GM18507 (cell line): ENCODE results near the gene NLGN1.

Experiments used
- DNase-seq: peaks from one replicate; pipeline ENCODE4 v3.0.0; 2011; ENCODE audit warnings: low read depth; ENCODE audit not compliant: insufficient read length; ENCODE audit errors: extremely low spot score
- FAIRE-seq: peaks from 2 replicates; lab custom pipeline; 2011; peaks lifted over from hg19 to GRCh38; lab: Jason Lieb, UNC

Gene NLGN1

DNA sequence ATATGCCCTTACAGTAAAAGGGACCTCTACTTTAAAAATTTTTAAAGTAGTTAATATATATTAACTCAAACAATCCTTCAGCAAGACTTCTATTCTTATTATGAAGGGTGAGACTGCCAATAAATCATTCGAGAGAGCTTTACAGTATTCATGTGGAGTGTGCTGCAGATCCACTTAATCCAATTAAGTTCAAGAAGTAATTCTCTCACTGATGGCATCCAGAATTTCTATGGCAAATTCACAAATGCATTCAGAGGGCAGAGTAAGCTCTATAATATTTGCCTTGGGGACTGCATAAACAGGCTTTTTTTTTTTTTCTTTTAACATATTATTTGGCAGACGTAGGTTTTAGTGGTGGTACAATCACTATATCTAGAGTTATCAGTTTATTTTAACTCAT is 692.0 kb downstream of the NLGN1 start:
- DNase-seq (no peak), FAIRE-seq (no peak)

DNA sequence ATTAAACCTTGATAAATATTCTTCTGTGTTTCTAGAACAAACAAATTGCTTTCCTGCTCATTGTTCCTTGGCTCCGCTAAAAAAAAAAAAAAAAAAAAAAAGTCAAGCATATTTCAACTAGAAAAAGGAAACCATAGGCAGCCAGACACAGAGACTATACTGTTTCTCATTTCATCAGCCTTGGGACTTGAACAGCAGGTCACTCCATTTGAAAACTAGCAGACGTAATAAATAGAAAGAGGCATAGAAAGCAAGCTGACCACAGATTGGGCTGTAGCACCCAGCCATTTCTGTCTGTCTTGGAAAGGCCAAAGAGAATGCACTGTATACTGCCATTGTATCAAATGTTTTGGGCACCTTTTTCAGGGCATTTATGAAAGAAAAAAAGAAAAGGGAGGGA is 697.1 kb downstream of the NLGN1 start:
- FAIRE-seq (no peak), DNase-seq (no peak)

DNA sequence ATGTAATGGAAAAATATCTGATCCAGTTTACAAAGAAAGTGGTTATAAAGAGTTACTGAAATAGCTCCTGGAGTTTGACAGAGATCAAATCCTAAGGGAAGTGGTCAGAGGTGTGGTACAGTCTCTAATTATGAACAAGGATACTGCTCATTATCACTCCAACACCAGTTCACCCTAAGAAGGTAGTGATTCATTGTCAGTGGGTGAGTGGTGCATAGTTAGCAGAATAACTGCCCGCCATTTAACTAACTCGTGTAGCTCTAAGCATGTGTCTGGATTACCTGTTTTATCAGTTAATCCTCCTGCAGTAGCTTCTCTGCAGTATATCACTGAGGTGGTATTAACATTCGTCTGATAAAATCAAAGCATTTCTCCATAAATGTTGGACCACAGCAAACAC is 700.1 kb downstream of the NLGN1 start:
- no peak for FAIRE-seq

DNA sequence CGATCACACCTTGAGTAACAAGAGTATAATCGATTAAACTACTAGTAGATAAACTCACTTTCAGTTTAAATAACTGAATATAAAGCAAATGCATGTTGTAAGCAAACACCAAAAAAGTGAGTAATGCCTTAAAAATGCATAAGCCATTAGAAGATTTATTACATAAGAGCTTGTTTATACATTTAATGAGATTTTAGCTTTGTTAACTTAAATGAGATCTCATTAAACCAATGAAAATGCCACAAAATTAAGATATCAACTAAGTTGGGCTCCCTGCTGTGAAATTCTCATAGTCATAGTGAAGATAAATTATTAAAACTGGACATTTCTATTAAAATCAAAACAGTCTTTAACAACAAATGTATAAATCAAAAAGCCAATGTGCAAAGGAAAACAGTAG is 701.2 kb downstream of the NLGN1 start:
- FAIRE-seq (no peak), DNase-seq (no peak)

More for the DNA sequence above, 700.1 kb downstream of the NLGN1 start:
- no peak for DNase-seq

DNA sequence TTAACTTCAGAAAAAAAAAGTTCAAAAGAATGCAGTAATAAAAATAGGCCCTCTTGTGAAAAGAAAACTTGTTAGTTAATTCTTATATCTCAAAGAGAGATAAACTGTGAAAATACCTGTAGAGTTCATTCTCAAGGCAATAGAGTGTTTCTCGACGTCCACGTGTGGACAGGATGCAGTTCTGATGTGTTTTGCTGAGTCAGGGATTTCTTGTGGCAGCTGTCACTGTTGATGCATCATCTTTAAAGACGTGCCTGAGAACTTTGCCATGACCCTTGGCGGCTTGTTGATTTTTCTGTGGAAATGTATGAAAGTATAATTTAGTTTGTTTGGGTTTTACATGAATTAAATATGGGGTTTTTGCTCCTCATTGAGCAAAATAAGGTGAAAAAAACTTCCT is 702.2 kb downstream of the NLGN1 start:
- FAIRE-seq (no peak), DNase-seq (no peak)

DNA sequence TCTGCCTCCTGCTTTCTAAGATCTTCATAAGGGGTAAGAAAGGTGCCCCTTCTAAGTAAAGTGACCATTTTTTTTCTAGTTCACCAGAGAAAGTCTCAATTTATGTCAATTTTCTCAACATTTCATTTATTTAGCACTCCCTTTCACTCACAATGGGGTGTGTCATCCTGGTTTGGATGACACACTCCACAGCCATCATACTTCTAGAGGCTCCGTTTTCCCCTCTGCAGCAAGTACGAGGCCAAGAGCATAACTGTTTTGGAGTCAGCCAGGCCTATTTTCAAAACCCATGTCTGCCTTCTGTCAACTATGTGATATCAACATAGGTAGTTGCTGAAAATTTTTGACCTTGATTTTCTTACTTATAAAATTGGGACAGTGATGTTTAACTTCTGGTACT is 703.2 kb downstream of the NLGN1 start:
- FAIRE-seq (no peak), DNase-seq (no peak)

DNA sequence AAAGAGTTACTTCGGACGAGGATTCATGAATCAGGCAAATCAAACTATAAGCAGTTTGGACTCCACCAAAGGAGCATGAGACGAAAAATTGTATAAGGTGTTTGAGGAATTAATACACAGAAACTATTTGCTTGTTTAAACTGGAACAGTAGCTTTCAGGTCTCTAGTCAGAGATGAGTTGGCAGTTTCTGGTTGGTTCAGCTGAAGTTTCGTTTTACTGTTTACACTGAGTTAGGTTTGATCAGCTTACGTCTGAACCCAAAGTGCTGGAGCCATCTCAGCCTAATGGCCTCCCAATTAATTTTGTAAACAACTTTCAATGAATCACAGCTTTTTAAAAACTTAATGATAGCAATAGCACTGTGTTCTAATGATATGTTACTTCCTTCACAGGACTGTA is 703.7 kb downstream of the NLGN1 start:
- FAIRE-seq (no peak), DNase-seq (no peak)

DNA sequence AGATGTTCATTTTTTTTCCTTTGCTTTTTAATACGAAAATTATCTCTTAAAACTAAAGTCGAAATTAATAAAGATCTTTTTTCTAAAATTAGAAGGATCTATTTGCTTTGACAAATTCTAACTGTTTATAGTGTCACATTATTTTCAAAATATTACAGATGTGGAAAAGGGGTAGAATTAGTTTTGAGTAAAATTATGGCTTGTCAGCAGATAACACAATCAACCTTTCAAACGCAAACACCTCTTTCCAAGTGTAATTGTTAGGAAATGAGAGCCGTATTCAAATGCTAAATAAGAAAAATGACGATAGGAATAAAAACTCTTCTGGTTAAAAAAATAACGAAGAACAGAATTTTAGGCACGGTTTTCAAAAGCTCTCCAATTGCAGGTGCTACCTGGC is 704.7 kb downstream of the NLGN1 start:
- FAIRE-seq = no peak

DNA sequence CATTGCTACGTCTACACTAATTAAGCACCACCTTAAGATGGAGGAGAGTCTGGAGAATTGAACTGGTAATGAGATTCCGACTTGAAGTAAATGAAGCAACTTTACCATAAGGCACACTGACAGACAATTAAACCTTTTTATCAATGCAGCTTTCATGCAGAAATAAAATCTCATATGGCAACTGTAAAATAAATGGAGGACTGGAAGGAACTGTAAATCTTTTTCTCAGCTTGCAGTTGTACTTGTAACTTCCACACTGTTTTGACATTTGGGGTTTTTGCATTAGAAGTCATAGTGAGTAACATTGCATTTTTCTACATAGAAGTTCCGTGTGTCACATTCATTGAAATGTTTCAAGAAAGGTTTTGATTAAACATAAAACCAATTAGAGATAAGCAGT is 705.3 kb downstream of the NLGN1 start:
- DNase-seq (no peak), FAIRE-seq (no peak)

More for the DNA sequence above, 704.7 kb downstream of the NLGN1 start:
- no peak for DNase-seq

DNA sequence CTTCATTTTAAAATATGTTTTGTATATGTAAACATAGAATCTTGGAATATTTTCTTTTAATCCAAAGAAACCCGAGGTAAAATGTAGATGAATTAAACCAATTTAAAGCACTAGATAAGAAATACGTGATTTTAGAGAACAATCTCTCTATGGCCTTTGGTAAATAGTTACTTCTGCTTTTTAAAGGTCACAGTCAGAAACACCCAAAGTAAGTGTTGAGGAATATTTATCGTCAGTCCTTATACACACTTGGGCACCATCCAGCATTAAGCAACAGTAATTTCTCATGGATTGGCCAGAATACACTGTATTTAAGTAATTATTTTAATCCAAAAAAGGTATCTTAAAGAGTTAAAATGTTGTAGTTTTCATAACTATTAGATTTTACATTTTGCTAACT is 713.2 kb downstream of the NLGN1 start:
- DNase-seq (no peak), FAIRE-seq (no peak)

DNA sequence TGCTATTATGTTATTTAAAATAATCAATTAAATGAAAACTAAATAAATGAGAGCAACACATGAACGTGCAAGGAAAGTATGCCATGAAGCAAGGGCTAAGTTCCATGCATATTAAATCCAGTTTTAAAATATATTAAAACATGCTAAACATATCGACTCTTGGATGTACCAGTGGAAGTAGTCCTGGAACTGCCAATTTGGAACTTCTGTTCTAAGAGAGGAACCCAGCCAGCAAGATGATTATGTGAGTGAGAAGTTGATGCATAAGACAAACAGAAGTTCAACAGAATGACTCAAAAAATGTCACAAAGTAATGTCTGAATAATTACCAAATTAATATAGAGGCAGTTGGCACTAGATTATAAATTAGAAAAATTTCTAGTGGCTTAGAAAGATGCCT is 714.2 kb downstream of the NLGN1 start:
- DNase-seq = no peak
- no peak for FAIRE-seq

DNA sequence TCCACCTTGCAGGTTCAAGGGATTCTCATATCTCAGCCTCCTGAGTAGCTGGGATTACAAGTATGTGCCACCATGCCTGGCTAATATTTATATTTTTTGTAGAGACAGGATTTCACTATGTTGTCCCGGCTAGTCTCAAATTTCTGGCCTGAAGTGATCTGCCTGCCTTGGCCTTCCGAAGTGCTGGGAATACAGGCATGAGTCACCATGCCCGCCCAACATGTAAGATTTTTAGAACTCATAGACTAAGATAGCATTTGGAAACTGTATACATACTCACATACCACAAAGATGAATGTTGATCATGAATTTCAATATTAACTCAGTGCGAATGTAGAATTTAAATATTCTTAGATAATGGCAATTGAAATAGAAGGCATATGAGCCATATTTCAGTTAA is 718.9 kb downstream of the NLGN1 start:
- no peak for FAIRE-seq
- no peak for DNase-seq

DNA sequence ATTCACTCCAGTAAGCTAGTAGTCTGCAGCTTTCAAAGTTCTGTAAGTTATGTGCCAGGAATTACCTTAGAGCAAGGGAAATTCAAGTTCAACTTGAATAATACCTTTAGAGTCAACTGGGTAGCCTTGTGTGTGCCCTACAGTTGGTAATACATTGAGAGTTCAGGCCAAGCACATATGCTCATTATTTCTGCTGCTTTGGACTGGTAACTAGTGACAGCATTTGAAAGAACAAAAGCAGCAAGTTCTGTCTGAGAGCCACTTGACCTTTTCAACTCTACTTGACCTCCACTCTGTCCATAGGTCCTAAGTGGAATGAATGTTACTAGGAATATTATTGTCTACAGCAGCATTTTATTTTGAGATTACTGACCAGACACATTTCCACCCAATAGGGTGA is 723.5 kb downstream of the NLGN1 start:
- no peak for FAIRE-seq
- no peak for DNase-seq

DNA sequence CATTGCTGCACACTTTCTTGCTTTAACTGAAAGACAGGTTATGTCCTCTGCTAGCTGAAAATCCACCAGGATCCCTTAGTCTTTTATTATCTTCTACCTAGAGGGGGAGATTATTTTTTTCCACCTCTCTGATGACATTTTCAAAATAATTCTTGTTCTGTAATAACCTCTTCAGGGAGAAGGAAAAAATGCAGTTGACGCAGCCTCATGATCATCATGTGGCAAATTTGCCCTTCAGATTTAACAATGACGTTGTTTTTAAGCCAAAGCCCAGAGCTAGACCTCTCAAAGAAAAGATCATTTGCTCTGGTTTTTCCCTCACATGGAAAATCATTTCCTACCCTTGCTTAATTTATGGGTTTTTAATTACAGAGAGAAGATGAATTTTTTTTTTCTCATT is 724.9 kb downstream of the NLGN1 start:
- DNase-seq (no peak), FAIRE-seq (no peak)

DNA sequence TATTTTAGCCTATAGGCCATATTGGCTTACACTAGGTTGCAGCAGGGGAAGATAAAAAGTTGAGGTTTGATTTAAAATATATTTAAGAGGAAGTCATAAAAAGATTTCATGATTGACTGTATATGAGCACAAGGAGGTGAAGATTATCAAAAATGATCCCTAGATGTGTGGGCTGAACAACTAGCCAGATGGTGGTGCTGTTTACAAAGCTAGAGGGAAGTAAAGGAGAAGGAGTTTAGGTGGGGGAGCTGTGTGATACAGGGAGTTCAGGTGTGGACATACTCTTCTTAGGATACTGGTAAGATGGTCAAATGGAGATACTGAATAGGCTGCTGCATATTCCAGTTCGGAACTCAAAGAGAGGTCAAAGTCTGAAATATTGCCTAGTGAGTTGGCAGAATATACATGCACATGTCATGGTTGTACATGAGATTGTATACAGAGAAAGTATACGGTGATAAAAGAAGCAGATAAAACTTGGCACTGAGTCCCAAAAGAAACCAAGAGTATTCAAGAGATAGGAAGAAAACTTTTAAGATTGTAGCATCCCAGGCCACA is 727.8 kb downstream of the NLGN1 start:
- no peak for FAIRE-seq
- DNase-seq = no peak

DNA sequence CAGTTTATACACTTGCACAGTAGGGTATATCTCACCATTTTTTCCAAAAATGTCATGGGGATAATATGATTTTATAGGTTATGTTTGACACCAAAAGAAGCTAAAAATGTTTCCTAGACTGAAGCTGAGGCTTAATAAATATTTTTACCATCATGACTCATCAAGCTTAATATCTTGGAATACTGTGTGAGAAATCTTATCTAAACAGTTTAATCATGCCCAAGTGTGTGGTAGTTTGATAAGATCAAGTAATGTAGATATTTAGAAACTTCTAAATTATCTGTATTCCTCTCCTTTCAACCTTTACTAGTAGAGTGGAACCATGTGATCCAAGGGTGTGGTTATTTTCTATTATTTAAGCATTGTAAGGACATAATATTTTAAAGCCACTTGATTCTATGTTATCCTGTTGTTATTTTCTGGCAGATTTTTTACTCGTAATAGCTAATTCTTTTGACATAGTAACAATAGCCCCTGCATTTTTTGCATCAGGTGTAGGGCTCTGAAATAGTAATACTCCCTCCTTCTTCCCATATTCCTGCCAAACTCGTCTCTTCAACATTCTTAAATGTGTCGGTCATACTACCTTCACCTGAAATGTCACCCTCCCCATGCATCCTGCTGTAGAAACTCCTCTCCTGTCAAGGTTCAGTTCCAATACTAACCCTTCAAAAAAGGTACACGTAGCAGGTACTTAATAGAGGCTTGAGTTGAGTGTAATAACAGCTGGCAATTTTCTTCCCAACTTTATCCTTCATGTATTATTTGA is 729.6 kb downstream of the NLGN1 start:
- FAIRE-seq = no peak
- DNase-seq = no peak

DNA sequence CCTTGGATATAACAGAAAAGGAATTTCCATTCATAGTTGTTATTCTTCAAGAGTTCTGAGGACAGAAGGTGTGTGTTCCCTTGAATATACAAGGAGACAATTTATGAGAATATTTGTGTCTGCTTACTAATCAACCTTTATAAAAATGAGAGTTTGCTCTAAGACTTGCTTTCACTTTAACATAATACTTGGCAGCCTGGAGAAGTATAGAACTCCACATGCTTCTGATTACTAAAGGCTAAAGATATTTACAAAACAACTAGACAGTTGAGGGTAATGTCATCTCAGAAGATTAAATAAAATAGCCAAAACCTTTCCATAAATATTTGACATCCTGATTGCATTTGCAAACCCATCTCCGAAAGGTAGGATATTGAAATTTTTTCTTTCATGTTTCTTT is 734.5 kb downstream of the NLGN1 start:
- FAIRE-seq = no peak
- DNase-seq = no peak

DNA sequence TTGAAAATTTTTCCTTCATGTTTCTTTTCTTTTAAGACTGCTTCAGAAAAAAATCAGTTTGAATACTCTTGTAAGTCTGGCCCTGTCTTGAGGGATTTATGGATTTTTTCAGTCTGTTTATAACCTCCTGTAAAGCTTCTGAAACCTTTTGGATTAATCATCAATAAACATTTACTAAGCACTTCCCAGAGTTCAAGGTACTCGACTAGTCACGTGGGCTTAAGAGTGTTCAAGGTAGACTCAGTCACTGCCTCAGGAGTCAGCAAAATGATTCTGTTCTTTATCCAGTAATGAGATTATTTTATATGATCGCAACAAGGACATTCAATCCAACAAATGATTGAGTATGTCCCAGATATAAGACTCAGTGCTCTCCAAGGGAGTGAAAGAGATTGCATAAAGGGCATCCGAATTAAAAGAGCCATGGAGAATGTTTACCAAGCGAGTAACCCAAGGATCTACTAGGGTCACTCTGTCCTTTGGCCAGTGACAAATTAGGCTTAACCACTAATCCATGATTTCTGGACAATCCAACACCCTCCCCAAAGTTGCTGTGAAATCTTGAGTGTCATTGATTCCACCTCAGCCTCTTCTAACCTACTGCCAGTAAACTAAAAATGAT is 735.0 kb downstream of the NLGN1 start:
- DNase-seq (no peak), FAIRE-seq (no peak)

DNA sequence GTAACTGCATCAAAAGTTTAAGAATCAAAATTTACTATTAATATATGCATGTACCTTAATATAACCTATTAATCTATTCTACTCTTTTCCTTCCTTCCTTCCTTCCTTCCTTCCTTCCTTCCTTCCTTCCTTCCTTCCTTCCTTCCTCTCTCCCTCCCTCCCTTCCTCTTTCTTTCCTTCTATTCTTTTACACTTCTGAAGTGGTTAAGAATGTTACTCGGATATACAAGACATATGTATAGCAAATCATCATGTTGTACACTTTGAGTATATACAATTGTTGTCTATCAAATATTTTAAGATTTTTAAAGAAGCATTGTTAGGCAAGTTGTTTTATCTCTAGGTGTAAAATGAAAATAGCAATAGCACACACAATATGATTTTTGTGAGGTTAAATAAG is 748.5 kb downstream of the NLGN1 start:
- DNase-seq (no peak), FAIRE-seq (no peak)

DNA sequence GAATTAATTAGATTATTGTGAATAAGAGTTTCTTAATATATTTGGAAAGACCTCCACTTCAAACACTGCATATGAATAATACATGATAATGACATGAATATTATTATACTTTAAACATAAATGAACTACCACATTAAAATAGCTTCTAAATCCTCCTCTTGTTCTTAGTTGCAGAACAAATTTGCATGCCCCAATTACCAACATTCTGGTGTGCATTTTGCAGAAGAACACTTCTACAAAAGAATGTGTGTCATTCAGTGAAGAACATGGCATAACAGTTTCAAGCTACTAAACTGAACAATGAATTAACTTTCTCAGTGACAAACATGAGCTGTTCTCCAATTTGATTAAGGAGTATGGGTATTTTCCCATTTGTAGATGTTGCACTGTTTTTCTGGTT is 750.3 kb downstream of the NLGN1 start:
- DNase-seq (no peak), FAIRE-seq (no peak)

DNA sequence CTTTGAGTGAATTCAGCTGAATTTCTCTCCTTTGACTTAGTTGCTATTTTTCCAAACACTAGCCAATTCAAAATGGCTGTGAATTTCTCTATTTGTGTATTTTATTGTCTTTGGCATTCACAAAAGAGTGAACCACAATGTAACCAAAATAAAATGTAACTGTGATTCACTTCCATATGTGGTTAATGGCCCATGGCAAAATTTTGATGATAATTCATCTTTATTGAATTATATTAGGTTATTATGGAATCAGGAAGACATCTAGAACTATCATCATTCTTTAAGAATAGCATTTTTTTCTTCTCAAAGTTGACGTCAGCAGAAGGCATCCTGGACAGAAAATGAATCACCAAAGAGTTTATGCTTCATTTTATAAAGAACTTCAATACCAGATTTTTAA is 756.3 kb downstream of the NLGN1 start:
- no peak for FAIRE-seq
- DNase-seq = no peak
